ENCODE results near the gene LRP8. TPM values are rescaled to one million over a fixed set of nuclear protein-coding genes. Genes with fewer than 3 reads are reported as not detected.
"Not testable (repeated sequence)": the region's sequence is repeated elsewhere in the genome, so short reads cannot be mapped to it uniquely, and the experiment has no call there.

Gene LRP8
- polyA plus RNA-seq, 1 donor: 5.9 TPM

- DNase-seq (ENCODE audit: low read depth): no peak
These were observed 109.7 kb downstream of the LRP8 start for GRCh38 chr1:53218201-53218600.

DNA sequence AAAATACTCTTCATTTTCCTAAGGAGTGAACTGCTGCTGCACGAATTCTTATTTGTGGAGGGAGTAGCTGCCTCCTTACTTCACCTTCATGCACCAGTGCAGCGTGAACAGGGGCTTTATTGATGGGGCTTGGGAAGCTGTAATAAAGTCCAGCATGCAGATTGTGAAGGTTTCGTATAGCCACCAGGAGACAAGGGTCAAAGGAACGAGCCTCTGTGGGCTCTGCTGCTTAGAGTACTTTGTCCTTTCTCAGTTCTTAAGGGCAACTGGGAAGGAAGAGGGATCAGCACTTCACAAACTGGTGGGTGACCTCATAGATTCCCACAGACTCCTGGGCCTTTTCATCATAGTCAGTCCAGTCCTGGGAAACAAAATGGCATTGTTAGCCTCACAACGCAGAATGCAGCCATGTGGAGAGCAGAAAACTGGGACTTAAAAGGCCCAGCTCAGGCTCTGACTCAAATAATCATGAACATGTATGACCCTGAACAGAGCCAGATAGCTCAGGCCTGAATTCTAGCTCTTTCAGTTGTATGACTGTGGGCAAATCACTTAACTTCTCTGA lies 113.4 kb downstream of the LRP8 start:
- no peak for DNase-seq (ENCODE audit: low read depth)

DNA sequence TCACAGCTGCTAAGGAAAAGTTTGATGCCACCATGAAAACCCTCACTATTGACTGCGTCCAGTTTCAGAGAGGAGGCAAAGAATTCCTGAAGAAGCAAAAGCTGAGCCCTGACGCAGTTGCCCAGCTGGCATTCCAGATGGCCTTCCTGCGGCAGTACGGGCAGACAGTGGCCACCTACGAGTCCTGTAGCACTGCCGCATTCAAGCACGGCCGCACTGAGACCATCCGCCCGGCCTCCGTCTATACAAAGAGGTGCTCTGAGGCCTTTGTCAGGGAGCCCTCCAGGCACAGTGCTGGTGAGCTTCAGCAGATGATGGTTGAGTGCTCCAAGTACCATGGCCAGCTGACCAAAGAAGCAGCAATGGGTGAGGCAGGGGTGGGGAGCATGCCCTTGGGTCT lies 116.9 kb downstream of the LRP8 start:
- DNase-seq (ENCODE audit: low read depth): no peak

GRCh38 chr1:53210352-53210751 lies 117.5 kb downstream of the LRP8 start:
- DNase-seq (ENCODE audit: low read depth): no peak

- DNase-seq (ENCODE audit: low read depth): no peak
These were observed 120.1 kb downstream of the LRP8 start for GRCh38 chr1:53207726-53208125.

GRCh38 chr1:53206735-53207379 lies 121.0 kb downstream of the LRP8 start:
- DNase-seq (ENCODE audit: low read depth): no peak

- not testable (repeated sequence) for DNase-seq (ENCODE audit: low read depth)
These were observed 121.7 kb downstream of the LRP8 start for GRCh38 chr1:53206083-53206685.

DNA sequence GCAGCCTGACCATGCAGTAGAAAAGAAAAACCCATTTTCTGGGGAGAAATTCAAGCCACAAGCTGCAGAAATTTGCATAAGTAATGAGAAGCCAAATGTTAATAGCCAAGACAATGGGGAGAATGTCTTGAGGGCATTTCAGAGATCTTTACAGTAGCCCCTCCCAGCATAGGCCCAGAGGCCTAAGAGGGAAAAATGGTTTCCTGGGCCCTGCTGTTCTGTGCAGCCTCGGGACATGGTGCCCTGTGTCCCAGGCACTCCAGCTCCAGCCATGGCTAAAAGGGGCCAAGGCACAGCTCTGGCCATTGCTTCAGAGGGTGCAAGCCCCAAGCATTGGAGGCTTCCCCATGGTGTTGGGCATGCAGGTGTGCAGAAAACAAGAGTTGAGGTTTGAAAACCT lies 122.4 kb downstream of the LRP8 start:
- DNase-seq (ENCODE audit: low read depth): not testable (repeated sequence)

GRCh38 chr1:53203466-53203865 lies 124.4 kb downstream of the LRP8 start:
- DNase-seq (ENCODE audit: low read depth): no peak

DNA sequence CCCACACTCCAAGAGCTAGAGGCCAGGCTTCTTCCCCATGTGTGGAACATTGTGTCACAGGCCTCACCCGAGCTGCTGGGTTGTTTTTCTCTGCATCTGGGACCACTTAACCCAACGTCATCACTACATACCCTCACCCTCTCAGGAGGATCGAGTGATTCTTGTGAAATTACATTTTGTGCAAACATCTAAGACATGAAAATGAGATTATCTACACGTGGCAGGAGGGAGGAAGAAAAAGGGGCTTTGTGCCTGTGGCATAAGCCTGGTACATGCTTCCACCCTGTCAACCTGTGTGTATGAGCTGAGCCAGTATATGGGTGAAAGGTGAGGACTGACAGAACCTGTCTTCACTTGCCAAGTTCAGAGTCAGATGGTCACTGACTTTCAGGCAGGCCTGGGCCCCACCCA lies 129.6 kb downstream of the LRP8 start:
- no peak for DNase-seq (ENCODE audit: low read depth)

DNA sequence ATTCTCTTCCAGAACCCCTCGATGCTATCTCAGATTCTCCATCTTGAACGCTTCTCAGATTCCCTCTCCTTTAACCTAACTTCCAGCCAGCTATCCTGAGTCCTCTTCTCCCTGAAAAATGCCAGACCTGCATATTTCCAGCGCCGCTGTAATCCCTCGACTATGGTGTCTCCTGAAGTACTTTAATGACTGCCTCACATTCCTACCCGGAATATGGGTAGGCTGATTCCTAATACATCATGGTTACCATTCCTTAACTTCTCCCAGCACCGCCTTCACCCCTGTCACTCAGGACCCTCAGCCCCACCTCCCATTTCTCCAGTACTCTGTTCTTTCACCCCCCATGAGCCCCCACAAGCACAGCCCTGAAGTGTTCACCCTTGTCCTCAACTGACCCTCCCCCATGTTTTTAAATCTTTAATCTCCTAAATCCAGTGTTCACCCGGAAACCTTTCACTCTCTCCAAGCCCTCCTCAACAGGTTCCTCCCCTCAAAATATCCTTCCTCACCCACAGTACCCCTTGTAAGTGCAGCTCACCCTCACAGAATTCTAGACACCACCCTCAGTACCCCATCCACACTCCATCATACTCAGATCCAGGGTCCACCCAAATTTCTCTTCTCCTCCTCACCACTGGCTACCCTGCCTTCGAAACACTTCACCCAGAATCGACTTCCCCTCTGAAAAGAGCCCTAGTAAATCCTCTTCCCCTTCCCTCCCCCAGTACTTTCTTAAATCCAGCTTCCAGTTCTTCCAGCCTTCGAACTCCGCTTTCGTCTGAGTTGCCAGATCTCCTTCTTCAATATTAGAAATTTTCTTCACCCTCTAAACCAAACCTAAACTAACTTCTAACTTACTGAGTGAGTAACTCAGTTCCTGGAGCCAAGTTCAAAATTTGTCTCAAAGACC lies 130.3 kb downstream of the LRP8 start:
- no peak for DNase-seq (ENCODE audit: low read depth)

GRCh38 chr1:53196485-53197290 lies 131.2 kb downstream of the LRP8 start, which contains the start of gene CPT2:
Gene CPT2 (plus strand): TSS chr1:53196824. CDS start chr1:53196944, 120 bp downstream.
- peak; percentile 78 for DNase-seq (ENCODE audit: low read depth)

- DNase-seq (ENCODE audit: low read depth): no peak
These were observed 131.8 kb downstream of the LRP8 start for GRCh38 chr1:53196017-53196484.

GRCh38 chr1:53195246-53196016 lies 132.4 kb downstream of the LRP8 start:
- no peak for DNase-seq (ENCODE audit: low read depth)

Other genes starting within 250 kb of the LRP8 start
- 0.24 TPM for gene SLC1A7, start 185.4 kb downstream of the LRP8 start, polyA plus RNA-seq (ENCODE audit: insufficient read length)
- 10.4 TPM for gene CPT2, start 131.2 kb downstream of the LRP8 start, polyA plus RNA-seq (ENCODE audit: insufficient read length)
- gene CZIB, start 107.4 kb downstream of the LRP8 start, polyA plus RNA-seq (ENCODE audit: insufficient read length): 60.9 TPM
- gene MAGOH, start 89.6 kb downstream of the LRP8 start, polyA plus RNA-seq (ENCODE audit: insufficient read length): 41.6 TPM
- gene DMRTB1, start 131.3 kb upstream of the LRP8 start, polyA plus RNA-seq (ENCODE audit: insufficient read length): not detected

Data from forelimb muscle (tissue), 1 donor.